H1 (cell line): Measurements from ENCODE around the gene ABCG5.

ENCODE experiments used
- CREB1 ChIP-seq: IDR thresholded peaks from 2 replicates; pipeline ENCODE4 v1.6.1; 2012; ENCODE audit warnings: inconsistent platforms
- MAX ChIP-seq: IDR thresholded peaks from 2 replicates; pipeline ENCODE4 v1.6.1; 2012; ENCODE audit warnings: inconsistent platforms
- POLR2AphosphoS5 ChIP-seq: IDR thresholded peaks from 2 replicates; pipeline ENCODE4 v1.6.1; 2011; ENCODE audit warnings: low read depth, low read length
- SIX5 ChIP-seq: IDR thresholded peaks from 2 replicates; pipeline ENCODE4 v1.6.1; 2011; ENCODE audit warnings: mild to moderate bottlenecking, low read depth, low read length
- USF2 ChIP-seq: IDR thresholded peaks from 2 replicates; pipeline ENCODE4 v1.6.1; 2011; ENCODE audit warnings: low read length, improper control_type of control experiment
- YY1 ChIP-seq: IDR thresholded peaks from 2 replicates; pipeline ENCODE4 v1.6.1; 2011; ENCODE audit warnings: low read depth, mild to moderate bottlenecking, low read length

GRCh38 chr2:43879261-43879660 lies 40.6 kb upstream of the ABCG5 start:
- TF ChIP-seq MAX, result no peak
- TF ChIP-seq USF2, result no peak
- no peak for TF ChIP-seq POLR2AphosphoS5
- TF ChIP-seq CREB1, result no peak
- no peak for TF ChIP-seq SIX5
- no peak for TF ChIP-seq YY1
